OCI-LY3 (cell line): ENCODE measurements around the gene FOLR3.

Source experiments
- H2AFZ ChIP-seq: fragments of 200-600, 300-600 bp; shearing (Covaris generic); 2 replicates; pipeline ENCODE4 v1.6.0; 2014; ENCODE audit warnings: antibody characterized with exemption, low read depth, low read length
- H3K27ac ChIP-seq: fragments of 200-600, 300-600 bp; sonication (generic); 2 replicates; pipeline ENCODE4 v1.5.1; 2014; ENCODE audit warnings: mild to moderate bottlenecking, low read length, moderate library complexity, mixed read lengths
- H3K27me3 ChIP-seq: fragments of 200-600, 300-600 bp; sonication (generic); 2 replicates; pipeline ENCODE4 v1.6.1; 2014; ENCODE audit warnings: low read depth, low read length, mixed read lengths
- H3K36me3 ChIP-seq: fragments of 200-600, 300-600 bp; sonication (generic); replicated peaks from 2 replicates; pipeline ENCODE3; 2014; ENCODE audit warnings: low read depth, low read length, mixed read lengths
- H3K4me1 ChIP-seq: fragments of 300-600, 200-600 bp; sonication (generic); 2 replicates; pipeline ENCODE4 v1.6.1; 2014; ENCODE audit warnings: low read length, mixed read lengths
- H3K4me2 ChIP-seq: fragments of 200-600, 300-600 bp; sonication (generic); 2 replicates; pipeline ENCODE4 v1.6.1; 2014; ENCODE audit warnings: low read length, mixed read lengths
- H3K4me3 ChIP-seq: fragments of 300-600, 200-600 bp; sonication (generic); 2 replicates; pipeline ENCODE4 v1.5.1; 2014; ENCODE audit warnings: antibody characterized with exemption, mild to moderate bottlenecking, low read length, moderate library complexity
- H3K79me2 ChIP-seq: fragments of 300-600, 200-600 bp; shearing (Covaris generic); 2 replicates; pipeline ENCODE4 v1.6.1; 2014; ENCODE audit warnings: mild to moderate bottlenecking, low read length, mixed read lengths
- H3K9ac ChIP-seq: fragments of 300-600, 200-600 bp; shearing (Covaris generic); 2 replicates; pipeline ENCODE4 v1.6.0; 2014; ENCODE audit warnings: mild to moderate bottlenecking, low read length, moderate library complexity
- H3K9me3 ChIP-seq: fragments of 200-600, 300-600 bp; shearing (Covaris generic); 2 replicates; pipeline ENCODE4 v1.6.1; 2014; ENCODE audit warnings: low read length, mixed read lengths; ENCODE audit not compliant: insufficient read depth
- H4K20me1 ChIP-seq: fragments of 200-600, 300-600 bp; sonication (generic); 2 replicates; pipeline ENCODE4 v1.6.1; 2016; ENCODE audit warnings: low read length, mixed read lengths; ENCODE audit not compliant: insufficient read depth
- CTCF ChIP-seq: fragments of 200-600, 300-600 bp; sonication (generic); IDR thresholded peaks from 2 replicates; pipeline ENCODE4 v1.5.1; 2014; ENCODE audit warnings: antibody characterized with exemption, low read length, low read depth
- EZH2phosphoT487 ChIP-seq: fragments of 200-600 bp; shearing (Covaris generic); IDR thresholded peaks from 2 replicates; pipeline ENCODE4 v1.6.1; 2018; ENCODE audit warnings: antibody characterized with exemption, mixed run types, low read depth

The FOLR3 gene

GRCh38 chr11:72154816-72155215 is 19.3 kb downstream of the FOLR3 start:
- peaks cover 10% of the 10 kb centered on the region for H3K27me3 ChIP-seq
- no peak overlapping the region for H3K4me2 ChIP-seq
- no peak overlapping the region for H3K27ac ChIP-seq
- H3K4me3 ChIP-seq, result no peak overlapping the region
- H3K9me3 ChIP-seq, result no peaks in the 10 kb centered on the region
- H3K9ac ChIP-seq, result no peak overlapping the region
- no peak overlapping the region; the same call in 1 of the 2 replicates for H2AFZ ChIP-seq
- TF ChIP-seq EZH2phosphoT487 (no peak), CTCF (no peak)
- no peaks in the 10 kb centered on the region for H3K36me3 ChIP-seq
- H3K79me2 ChIP-seq, result no peaks in the 10 kb centered on the region
- no peaks in the 10 kb centered on the region for H3K4me1 ChIP-seq
- H4K20me1 ChIP-seq, result no peaks in the 10 kb centered on the region

- no peaks in the 10 kb centered on the region for H3K9me3 ChIP-seq
- no peak overlapping the region for H3K27ac ChIP-seq
- H3K79me2 ChIP-seq, result no peaks in the 10 kb centered on the region
- H2AFZ ChIP-seq, result no peak overlapping the region
- H3K36me3 ChIP-seq, result no peaks in the 10 kb centered on the region
- no peak for TF ChIP-seq EZH2phosphoT487
- H3K4me3 ChIP-seq, result no peak overlapping the region
- H4K20me1 ChIP-seq, result no peaks in the 10 kb centered on the region
- no peak overlapping the region for H3K4me2 ChIP-seq
- no peaks in the 10 kb centered on the region for H3K4me1 ChIP-seq
- H3K9ac ChIP-seq, result no peak overlapping the region
- peaks cover 17% of the 10 kb centered on the region for H3K27me3 ChIP-seq
Measured at GRCh38 chr11:72155751-72156150, 20.2 kb downstream of the FOLR3 start.

- no peak for TF ChIP-seq EZH2phosphoT487
- TF ChIP-seq CTCF, result no peak
Measured at GRCh38 chr11:72157131-72157530, 21.6 kb downstream of the FOLR3 start.

GRCh38 chr11:72160319-72160718 is 24.8 kb downstream of the FOLR3 start:
- no peak for TF ChIP-seq CTCF
- no peak for TF ChIP-seq EZH2phosphoT487
- H3K9ac ChIP-seq, result no peak overlapping the region
- H3K27me3 ChIP-seq, result peaks cover 33% of the 10 kb centered on the region
- no peak overlapping the region for H2AFZ ChIP-seq
- H3K9me3 ChIP-seq, result no peaks in the 10 kb centered on the region
- H3K79me2 ChIP-seq, result no peaks in the 10 kb centered on the region
- H3K4me1 ChIP-seq, result no peaks in the 10 kb centered on the region
- no peak overlapping the region for H3K27ac ChIP-seq
- H3K4me2 ChIP-seq, result no peak overlapping the region
- H4K20me1 ChIP-seq, result no peaks in the 10 kb centered on the region
- no peaks in the 10 kb centered on the region for H3K36me3 ChIP-seq
- H3K4me3 ChIP-seq, result no peak overlapping the region

More at GRCh38 chr11:72157131-72157530, 21.6 kb downstream of the FOLR3 start:
- H3K27me3 ChIP-seq, result peaks cover 22% of the 10 kb centered on the region
- no peak overlapping the region for H3K9ac ChIP-seq
- no peak overlapping the region for H3K4me3 ChIP-seq
- no peaks in the 10 kb centered on the region for H4K20me1 ChIP-seq
- H2AFZ ChIP-seq, result no peak overlapping the region
- no peaks in the 10 kb centered on the region for H3K36me3 ChIP-seq
- no peaks in the 10 kb centered on the region for H3K4me1 ChIP-seq
- no peak overlapping the region for H3K4me2 ChIP-seq
- H3K79me2 ChIP-seq, result no peaks in the 10 kb centered on the region
- H3K27ac ChIP-seq, result no peak overlapping the region
- no peaks in the 10 kb centered on the region for H3K9me3 ChIP-seq
